Endothelial cell of umbilical vein (primary cell): ENCODE results near the gene SMAD5. TPM values are rescaled to one million over a fixed set of nuclear protein-coding genes. Genes with fewer than 3 reads are reported as not detected.

Source experiments
- BruUV-seq: library from RNA; stranded (reverse); fragments of 400-500 nt; replicated peaks from 2 replicates; lab custom pipeline; 2021; lab: Mats Ljungman, UMichigan
- CTCF ChIA-PET: fragments of 300-600, 350-600 bp; sonication (Branson Sonifier 250); formaldehyde crosslinking; loops from one replicate; lab custom pipeline; 2021; ENCODE audit warnings: antibody characterized with exemption, inconsistent platforms; lab: Charles Lee
- POLR2A ChIA-PET: fragments of 300-600, 350-600 bp; sonication (Branson Sonifier 250); formaldehyde crosslinking; loops from one replicate; lab custom pipeline; 2021; ENCODE audit warnings: antibody characterized with exemption, inconsistent platforms; lab: Charles Lee
- DNase-seq: peaks from one replicate; pipeline ENCODE4 v3.0.0-alpha.2; 2011; ENCODE audit warnings: low read depth, low spot score
- FAIRE-seq: peaks from 2 replicates; lab custom pipeline; 2011; peaks lifted over from hg19 to GRCh38; lab: Jason Lieb, UNC
- H2AFZ ChIP-seq: 2 replicates; pipeline ENCODE4 v1.6.0; 2012; ENCODE audit warnings: low read depth, low read length, control low read depth, inconsistent platforms
- H3K27ac ChIP-seq: 2 replicates; pipeline ENCODE4 v1.5.1; 2011; ENCODE audit warnings: low read depth, mild to moderate bottlenecking, control low read depth, low read length, moderate library complexity; ENCODE audit not compliant: insufficient read depth
- H3K27me3 ChIP-seq, 2 experiments: 2 replicates each; pipeline versions ENCODE4 v1.6.0 to v1.6.1; 2011; ENCODE audit warnings: low read length in 2 of 2, mixed read lengths in 1 of 2; ENCODE audit not compliant: control insufficient read depth in 2 of 2, insufficient read depth in 2 of 2
- H3K36me3 ChIP-seq, 2 experiments: 2 replicates in 1 of 2; 3 replicates in 1 of 2; pipeline ENCODE4 v1.5.1; 2011; ENCODE audit warnings: low read length in 2 of 2, mild to moderate bottlenecking in 1 of 2, moderate library complexity in 1 of 2; ENCODE audit not compliant: control insufficient read depth in 2 of 2, insufficient read depth in 2 of 2; ENCODE audit errors: extremely low read depth in 1 of 2
- H3K4me1 ChIP-seq: 3 replicates; pipeline ENCODE4 v1.5.1; 2011; ENCODE audit warnings: mild to moderate bottlenecking, low read length; ENCODE audit not compliant: control insufficient read depth, insufficient read depth; ENCODE audit errors: extremely low read depth
- H3K4me2 ChIP-seq: 2 replicates; pipeline ENCODE4 v1.6.1; 2011; ENCODE audit warnings: low read length, control low read depth, mixed read lengths; ENCODE audit not compliant: insufficient read depth
- H3K4me3 ChIP-seq, 3 experiments: fragments of 200-600 bp in 1 of 3; sonication (generic), shearing (Covaris generic) in 1 of 3; replicated peaks in 1 of 3; 2 replicates each; pipeline ENCODE4 v1.5.1; 2011 to 2016; ENCODE audit warnings: control low read depth in 3 of 3, low read length in 3 of 3, mild to moderate bottlenecking in 2 of 3, inconsistent platforms in 1 of 3, low read depth in 1 of 3, moderate library complexity in 1 of 3; ENCODE audit not compliant: insufficient read depth in 1 of 3
- H3K79me2 ChIP-seq: 2 replicates; pipeline ENCODE4 v1.6.0; 2012; ENCODE audit warnings: low read length, inconsistent platforms; ENCODE audit not compliant: control insufficient read depth, insufficient read depth
- H3K9ac ChIP-seq: replicated peaks from 2 replicates; pipeline ENCODE3; 2011; ENCODE audit warnings: low read length, control low read depth; ENCODE audit not compliant: insufficient read depth; ENCODE audit errors: extremely low read depth
- H3K9me1 ChIP-seq: replicated peaks from 3 replicates; pipeline ENCODE4 v1.6.0; 2011; ENCODE audit warnings: mild to moderate bottlenecking, low read length; ENCODE audit not compliant: control insufficient read depth, insufficient read depth; ENCODE audit errors: extremely low read depth
- H3K9me3 ChIP-seq: replicated peaks from 2 replicates; pipeline ENCODE4 v1.5.1; 2012; ENCODE audit warnings: low read length, inconsistent platforms; ENCODE audit not compliant: control insufficient read depth, insufficient read depth
- H4K20me1 ChIP-seq: replicated peaks from 2 replicates; pipeline ENCODE3; 2011; ENCODE audit warnings: mild to moderate bottlenecking, low read length; ENCODE audit not compliant: control insufficient read depth, insufficient read depth; ENCODE audit errors: extremely low read depth
- CTCF ChIP-seq, 2 donors: IDR thresholded peaks; 1 replicate in 1 of 2; 2 replicates in 1 of 2; pipeline ENCODE4 v1.5.1; 2011; ENCODE audit warnings: low read length in 2 of 2, mild to moderate bottlenecking in 2 of 2, moderate library complexity in 2 of 2, control low read depth in 1 of 2, inconsistent platforms in 1 of 2, low read depth in 1 of 2; ENCODE audit not compliant: insufficient read depth in 1 of 2; ENCODE audit errors: extremely low read depth in 1 of 2
- EZH2 ChIP-seq: IDR thresholded peaks from 2 replicates; pipeline ENCODE4 v1.6.1; 2012; ENCODE audit warnings: borderline replicate concordance, low read depth, mild to moderate bottlenecking, moderate library complexity, low read length, inconsistent platforms; ENCODE audit not compliant: severe bottlenecking
- FOS ChIP-seq: IDR thresholded peaks from 2 replicates; pipeline ENCODE4 v1.6.1; 2011; ENCODE audit warnings: mild to moderate bottlenecking, low read length, moderate library complexity, borderline replicate concordance; ENCODE audit not compliant: insufficient read depth
- GATA2 ChIP-seq: IDR thresholded peaks from 2 replicates; pipeline ENCODE4 v1.7.0; 2011; ENCODE audit warnings: low read depth, mild to moderate bottlenecking, moderate library complexity, mixed read lengths, low read length; ENCODE audit not compliant: insufficient read length, insufficient read depth
- JUN ChIP-seq: IDR thresholded peaks from 2 replicates; pipeline ENCODE4 v1.6.1; 2011; ENCODE audit warnings: borderline replicate concordance, low read depth; ENCODE audit not compliant: insufficient read length, insufficient read depth
- MAX ChIP-seq: IDR thresholded peaks from 2 replicates; pipeline ENCODE4 v1.6.1; 2011; ENCODE audit not compliant: insufficient read depth, insufficient read length
- MYC ChIP-seq: IDR thresholded peaks from one replicate; pipeline ENCODE4 v1.6.1; 2011; ENCODE audit warnings: mild to moderate bottlenecking, low read depth, low read length
- POLR2A ChIP-seq: IDR thresholded peaks from 2 replicates; pipeline ENCODE4 v1.6.1; 2012; ENCODE audit warnings: low read depth, mild to moderate bottlenecking, control low read depth, low read length
- POLR2AphosphoS5 ChIP-seq: IDR thresholded peaks from 2 replicates; pipeline ENCODE4 v1.6.1; 2012; ENCODE audit warnings: low read depth, mild to moderate bottlenecking, control low read depth, low read length, moderate library complexity; ENCODE audit not compliant: insufficient read depth
- dilution Hi-C: fragments of 300-500 bp; cut with MboI; formaldehyde crosslinking; loops from one replicate; pipeline ENCODE4 v1.15.0; 2019; ENCODE audit warnings: low sequenced_read_pairs; ENCODE audit not compliant: extremely low pct_ligation_motif_present
- intact Hi-C: fragments of 100-400 bp; cut with micrococcal nuclease; formaldehyde crosslinking; loops from one replicate; pipeline ENCODE4 v1.10.0; 2022
- polyA plus RNA-seq, 4 experiments: library from polyadenylated mRNA; depleted of rRNA in 3 of 4; stranded (reverse) in 3 of 4; unstranded in 1 of 4; fragments of >200 nt; gene quantifications; 2 replicates each; pipeline versions ENCODE4 v1.2.1 to v1.2.3, GENCODE V29; 2011 to 2012; ENCODE audit warnings: missing spikeins in 1 of 4
- small RNA-seq: library from RNA; depleted of rRNA; stranded (forward); fragments of <200 nt; gene quantifications from one replicate; pipeline ENCODE3, GENCODE V24; 2012; ENCODE audit warnings: low replicate concordance, low read depth; ENCODE audit not compliant: insufficient read depth, insufficient read length
- total RNA-seq: library from RNA; stranded (reverse); gene quantifications from 2 replicates; pipeline ENCODE4 v1.2.3, GENCODE V29; 2021

SMAD5 gene
- total and polyA plus RNA-seq, 2 donors (not counting 3 experiments of a cell fraction or from before 2014, with no cell fraction given): 26.0 to 66.0 TPM

- intact Hi-C loops (no loop called here), dilution Hi-C loops (no loop called here)
- TF ChIP-seq EZH2 (no peak), POLR2AphosphoS5 (no peak), POLR2A (no peak), JUN (no peak), GATA2 (no peak), MYC (no peak), CTCF (IDR thresholded peaks at IDR 0.05; ENCODE audit: extremely low read depth in 1 of 2, insufficient read depth in 1 of 2, low read depth in 1 of 2, low read length in 2 of 2) (no peak), MAX (no peak), FOS (no peak)
- peaks cover 1 to 13% of the 10 kb centered on the region in 2 experiments for H3K27me3 ChIP-seq
- FAIRE-seq: no peak
- H3K4me3 ChIP-seq: no peak overlapping the region
- H3K4me1 ChIP-seq: no peaks in the 10 kb centered on the region
- H3K4me2 ChIP-seq: no peak overlapping the region
- no peak overlapping the region for H3K27ac ChIP-seq
- POLR2A ChIA-PET: no interaction called here
- H3K79me2 ChIP-seq: no peaks in the 10 kb centered on the region
- no peaks in the 10 kb centered on the region for H3K36me3 ChIP-seq
- no peak for DNase-seq
- no peaks in the 10 kb centered on the region for H3K9me3 ChIP-seq
- no peak overlapping the region for H2AFZ ChIP-seq
- H4K20me1 ChIP-seq: no peaks in the 10 kb centered on the region
- no peak overlapping the region for H3K9ac ChIP-seq
- CTCF ChIA-PET: interaction anchor here (1.2 to 1.4 kb wide), 2 partner anchors 9 to 17 kb away, joined by 3 to 5 read pairs; no protein-coding TSS in a partner anchor
- H3K9me1 ChIP-seq: no peaks in the 10 kb centered on the region
- no TSS peak for BruUV-seq
Measured at GRCh38 chr5:136232316-136232715, 99.7 kb downstream of the SMAD5 start.

Small RNAs within 50 kb of the gene (small RNA-seq; reads per million reads assigned to genes)
- not detected for gene RF02173
- gene RF02175: not detected
- not detected for gene RF02176

Other genes with a start within 250 kb of the SMAD5 start
- not detected in 2 replicates for gene IL9, start 237.0 kb upstream of the SMAD5 start, total RNA-seq
- gene IL9, start 237.0 kb upstream of the SMAD5 start, polyA plus RNA-seq: not detected in 2 replicates
- not detected in 2 replicates for gene LECT2, start 177.9 kb upstream of the SMAD5 start, total RNA-seq
- gene LECT2, start 177.9 kb upstream of the SMAD5 start, polyA plus RNA-seq: not detected in 2 replicates
- 6.5 and 8.7 TPM in 2 replicates for gene TGFBI, start 103.9 kb upstream of the SMAD5 start, total RNA-seq
- gene TGFBI, start 103.9 kb upstream of the SMAD5 start, polyA plus RNA-seq: 18.0 and 18.9 TPM in 2 replicates
- not detected in 2 replicates for gene SMIM32, start 60.3 kb downstream of the SMAD5 start, total RNA-seq
- not detected in 2 replicates for gene SMIM32, start 60.3 kb downstream of the SMAD5 start, polyA plus RNA-seq
- gene TRPC7, start 232.7 kb downstream of the SMAD5 start, total RNA-seq: not detected in 2 replicates
- gene TRPC7, start 232.7 kb downstream of the SMAD5 start, polyA plus RNA-seq: not detected in 2 replicates